PC-3 (cell line): ENCODE results near the gene TRABD. TPM values are rescaled to one million over a fixed set of nuclear protein-coding genes. Genes with fewer than 3 reads are reported as not detected.
"Not testable (repeated sequence)": the region's sequence is repeated elsewhere in the genome, so short reads cannot be mapped to it uniquely, and the experiment has no call there.

ENCODE experiments used
- ATAC-seq: fragments of 200-7000 bp; cut with Tn5 transposase; 2 replicates; pipeline ENCODE4 v1.9.1; 2020; ENCODE audit warnings: mild to moderate bottlenecking, moderate library complexity
- BruUV-seq: library from RNA; stranded (reverse); fragments of 400-500 nt; replicated peaks from 2 replicates; lab custom pipeline; 2021; lab: Mats Ljungman, UMichigan
- CTCF ChIA-PET: fragments of 300-600 bp; sonication (Branson Sonifier 250); formaldehyde crosslinking; loops from one replicate; lab custom pipeline; 2022; ENCODE audit warnings: antibody characterized with exemption; lab: Charles Lee
- POLR2A ChIA-PET: fragments of 300-600 bp; sonication (Branson Sonifier 250); formaldehyde crosslinking; loops from one replicate; lab custom pipeline; 2022; ENCODE audit warnings: antibody characterized with exemption; ENCODE audit not compliant: unreplicated experiment; lab: Charles Lee
- DNase-seq: peaks from one replicate; pipeline ENCODE4 v3.0.0-alpha.2; 2015
- H2AFZ ChIP-seq: fragments of 300-600 bp; sonication (generic); 2 replicates; pipeline ENCODE4 v1.6.0; 2016; ENCODE audit warnings: antibody characterized with exemption, low read length
- H3F3A ChIP-seq: fragments of 300-600 bp; sonication (generic); one replicate; pipeline ENCODE4 v1.6.0; 2017; ENCODE audit warnings: antibody characterized with exemption, low read length, control low read depth, mild to moderate bottlenecking; ENCODE audit not compliant: unreplicated experiment
- H3K27ac ChIP-seq: fragments of 300-600 bp; sonication (generic); 2 replicates; pipeline ENCODE4 v1.5.1; 2016; ENCODE audit warnings: mild to moderate bottlenecking, low read length
- H3K27me3 ChIP-seq: fragments of 300-600 bp; sonication (generic); 2 replicates; pipeline ENCODE4 v1.6.1; 2016; ENCODE audit warnings: low read length, mixed read lengths
- H3K36me3 ChIP-seq: fragments of 300-600 bp; sonication (generic); 2 replicates; pipeline ENCODE4 v1.6.1; 2016; ENCODE audit warnings: low read depth, mixed run types, low read length, mixed read lengths
- H3K4me1 ChIP-seq: fragments of 300-600 bp; sonication (generic); 2 replicates; pipeline ENCODE4 v1.5.1; 2016; ENCODE audit warnings: low read length; ENCODE audit not compliant: insufficient read depth
- H3K4me2 ChIP-seq: fragments of 300-600 bp; sonication (generic); 2 replicates; pipeline ENCODE4 v1.6.0; 2016; ENCODE audit warnings: low read length
- H3K4me3 ChIP-seq: fragments of 300-600 bp; sonication (generic); 2 replicates; pipeline ENCODE4 v1.5.1; 2016; ENCODE audit warnings: mild to moderate bottlenecking, low read length, mixed read lengths
- H3K79me2 ChIP-seq: fragments of 300-600 bp; sonication (generic); 2 replicates; pipeline ENCODE4 v1.6.1; 2017; ENCODE audit warnings: low read length, mixed read lengths
- H3K9ac ChIP-seq: fragments of 300-600 bp; sonication (generic); 2 replicates; pipeline ENCODE4 v1.6.0; 2016; ENCODE audit warnings: mild to moderate bottlenecking, low read length
- H3K9me2 ChIP-seq: fragments of 300-600 bp; sonication (generic); replicated peaks from 2 replicates; pipeline ENCODE4 v1.6.1; 2016; ENCODE audit warnings: mixed run types, low read length, mixed read lengths
- H3K9me3 ChIP-seq: fragments of 300-600 bp; sonication (generic); 2 replicates; pipeline ENCODE4 v1.6.1; 2016; ENCODE audit warnings: low read length, mixed read lengths
- H4K20me1 ChIP-seq: fragments of 300-600 bp; sonication (generic); 2 replicates; pipeline ENCODE4 v1.6.1; 2016; ENCODE audit warnings: low read length, mixed read lengths
- CTCF ChIP-seq: fragments of 300-600 bp; sonication (generic); conservative IDR thresholded peaks from 2 replicates; pipeline ENCODE4 v1.5.1; 2017; ENCODE audit warnings: antibody characterized with exemption, low read depth, mild to moderate bottlenecking, low read length
- EZH2 ChIP-seq: fragments of 300-600 bp; sonication (generic); IDR thresholded peaks from one replicate; pipeline ENCODE4 v1.6.1; 2017; ENCODE audit warnings: antibody characterized with exemption, mild to moderate bottlenecking, low read length; ENCODE audit not compliant: unreplicated experiment
- EZH2phosphoT487 ChIP-seq: fragments of 300-600 bp; sonication (generic); IDR thresholded peaks from 2 replicates; pipeline ENCODE4 v1.6.1; 2018; ENCODE audit warnings: mild to moderate bottlenecking, antibody characterized with exemption, low read length, borderline replicate concordance
- intact Hi-C: fragments of 100-400 bp; cut with micrococcal nuclease; formaldehyde crosslinking; loops from 2 replicates; pipeline ENCODE4 v1.9.0; 2023
- total RNA-seq: library from RNA; depleted of rRNA; stranded (reverse); fragments of >200 nt; gene quantifications from 2 replicates; pipeline ENCODE4 v1.2.3, GENCODE V29; 2014

TRABD gene
- total RNA-seq, 1 experiment from 2014 or later: 53.4 TPM

GRCh38 chr22:50145721-50146438, 39.8 kb upstream of the TRABD start:
- no peaks in the 10 kb centered on the region for H3K4me1 ChIP-seq
- no peak overlapping the region for H3K9ac ChIP-seq
- no peaks in the 10 kb centered on the region for H4K20me1 ChIP-seq
- H3K36me3 ChIP-seq: no peaks in the 10 kb centered on the region
- TF ChIP-seq CTCF (no peak), EZH2phosphoT487 (no peak), EZH2 (no peak)
- ATAC-seq: no peak
- no peaks in the 10 kb centered on the region for H3F3A ChIP-seq
- no peak overlapping the region for H3K4me2 ChIP-seq
- intact Hi-C loops: no loop called here
- no peak for DNase-seq
- H3K79me2 ChIP-seq: no peaks in the 10 kb centered on the region
- no peak overlapping the region for H2AFZ ChIP-seq
- ChIA-PET CTCF (no interaction called here), POLR2A (no interaction called here)
- H3K27ac ChIP-seq: no peak overlapping the region
- H3K9me3 ChIP-seq: no peaks in the 10 kb centered on the region
- no TSS peak for BruUV-seq
- H3K27me3 ChIP-seq: no peaks in the 10 kb centered on the region
- no peak overlapping the region for H3K4me3 ChIP-seq
- no peaks in the 10 kb centered on the region for H3K9me2 ChIP-seq

GRCh38 chr22:50146439-50147238, 39.1 kb upstream of the TRABD start:
- H3K9me3 ChIP-seq: no peaks in the 10 kb centered on the region
- no peaks in the 10 kb centered on the region for H3K9me2 ChIP-seq
- DNase-seq (no peak), ATAC-seq (no peak)
- no peak overlapping the region for H2AFZ ChIP-seq
- no peaks in the 10 kb centered on the region for H4K20me1 ChIP-seq
- H3F3A ChIP-seq: no peaks in the 10 kb centered on the region
- no peaks in the 10 kb centered on the region for H3K27me3 ChIP-seq
- H3K79me2 ChIP-seq: no peaks in the 10 kb centered on the region
- TF ChIP-seq CTCF: no peak
- no peak for TF ChIP-seq EZH2
- TF ChIP-seq EZH2phosphoT487: no peak
- no peak overlapping the region for H3K27ac ChIP-seq
- H3K4me3 ChIP-seq: no peak overlapping the region
- H3K4me1 ChIP-seq: no peaks in the 10 kb centered on the region
- intact Hi-C loops: no loop called here
- no peaks in the 10 kb centered on the region for H3K36me3 ChIP-seq
- ChIA-PET POLR2A (no interaction called here), CTCF (no interaction called here)
- H3K9ac ChIP-seq: no peak overlapping the region
- H3K4me2 ChIP-seq: no peak overlapping the region
- BruUV-seq: no TSS peak

- CTCF ChIA-PET, H3K9me3 ChIP-seq, H3K4me1 ChIP-seq, H3K27me3 ChIP-seq, POLR2A ChIA-PET, H3K4me2 ChIP-seq, H3K27ac ChIP-seq, H4K20me1 ChIP-seq, DNase-seq, H3K79me2 ChIP-seq, ATAC-seq, BruUV-seq, intact Hi-C loops, H3K36me3 ChIP-seq, H3F3A ChIP-seq, H3K9ac ChIP-seq, H3K4me3 ChIP-seq, H2AFZ ChIP-seq, H3K9me2 ChIP-seq: not testable (repeated sequence)
Observed at GRCh38 chr22:50147258-50148165, 38.2 kb upstream of the TRABD start.
